GM18505 (cell line): ENCODE results near the gene PSAP.
"Not testable (repeated sequence)": the region's sequence is repeated elsewhere in the genome, so short reads cannot be mapped to it uniquely, and the experiment has no call there.

Source experiments
- ATAC-seq: cut with Tn5 transposase; IDR thresholded peaks from one replicate; pipeline ENCODE4 v1.9.1; 2021; ENCODE audit not compliant: unreplicated experiment
- POLR2A ChIP-seq: IDR thresholded peaks from 4 replicates; pipeline ENCODE4 v1.6.1; 2011; ENCODE audit warnings: borderline replicate concordance; ENCODE audit not compliant: insufficient read depth, insufficient read length; ENCODE audit errors: extremely low read depth

Gene PSAP

GRCh38 chr10:71857934-71858890 is 7.2 kb upstream of the PSAP start:
- ATAC-seq: no peak
- no peak for TF ChIP-seq POLR2A

- no peak for TF ChIP-seq POLR2A
- no peak for ATAC-seq
Observed at GRCh38 chr10:71856619-71857018, 5.6 kb upstream of the PSAP start.

DNA sequence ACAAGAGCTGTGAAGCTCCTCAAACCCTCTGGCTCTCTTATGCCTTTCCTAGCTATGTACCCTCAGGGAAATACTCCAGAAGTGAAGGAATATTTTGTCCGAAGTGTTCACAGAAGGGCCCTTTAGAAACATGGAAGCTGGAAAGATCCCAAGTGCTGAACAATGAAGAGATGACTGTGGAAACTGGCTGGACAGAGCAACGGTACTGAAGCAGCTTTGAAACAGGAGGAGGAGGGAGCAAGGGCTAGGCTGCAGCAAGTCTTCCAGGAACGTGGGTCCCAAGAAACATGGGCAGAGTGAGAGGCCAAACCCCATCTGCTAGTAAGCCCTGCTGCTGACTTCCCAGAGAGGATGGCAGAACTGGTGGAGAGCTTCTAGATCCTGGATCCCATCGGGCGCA is 3.0 kb upstream of the PSAP start:
- no peak for ATAC-seq
- no peak for TF ChIP-seq POLR2A

DNA sequence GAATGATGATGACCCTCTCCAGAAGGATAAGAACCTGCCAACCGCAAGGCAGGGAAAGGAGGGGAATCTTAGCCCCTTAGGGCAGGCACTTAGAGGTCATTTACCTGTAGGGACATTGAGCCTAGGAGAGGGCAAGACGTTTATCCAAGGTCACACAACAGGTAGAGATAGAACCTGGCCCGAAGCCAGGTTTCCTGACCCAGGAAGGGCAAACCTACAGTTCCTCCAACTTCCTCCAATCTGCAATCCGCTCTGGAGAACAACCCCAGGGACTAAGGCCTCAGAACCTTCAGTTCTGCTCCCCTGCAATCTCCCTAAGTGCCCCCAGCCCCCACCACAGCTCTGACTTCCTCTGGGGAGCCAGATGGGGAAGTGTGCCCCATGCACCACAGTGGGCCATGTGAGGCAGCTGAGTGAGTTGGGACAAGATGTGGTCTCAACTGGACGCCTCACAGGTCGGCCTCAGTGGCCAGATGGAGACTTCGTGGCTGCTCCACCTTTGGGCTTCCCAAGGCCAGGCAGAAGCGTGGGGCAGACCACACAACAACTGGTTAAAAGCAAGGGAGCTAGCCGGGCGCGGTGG is 1.4 kb upstream of the PSAP start:
- TF ChIP-seq POLR2A: no peak
- ATAC-seq: no peak

DNA sequence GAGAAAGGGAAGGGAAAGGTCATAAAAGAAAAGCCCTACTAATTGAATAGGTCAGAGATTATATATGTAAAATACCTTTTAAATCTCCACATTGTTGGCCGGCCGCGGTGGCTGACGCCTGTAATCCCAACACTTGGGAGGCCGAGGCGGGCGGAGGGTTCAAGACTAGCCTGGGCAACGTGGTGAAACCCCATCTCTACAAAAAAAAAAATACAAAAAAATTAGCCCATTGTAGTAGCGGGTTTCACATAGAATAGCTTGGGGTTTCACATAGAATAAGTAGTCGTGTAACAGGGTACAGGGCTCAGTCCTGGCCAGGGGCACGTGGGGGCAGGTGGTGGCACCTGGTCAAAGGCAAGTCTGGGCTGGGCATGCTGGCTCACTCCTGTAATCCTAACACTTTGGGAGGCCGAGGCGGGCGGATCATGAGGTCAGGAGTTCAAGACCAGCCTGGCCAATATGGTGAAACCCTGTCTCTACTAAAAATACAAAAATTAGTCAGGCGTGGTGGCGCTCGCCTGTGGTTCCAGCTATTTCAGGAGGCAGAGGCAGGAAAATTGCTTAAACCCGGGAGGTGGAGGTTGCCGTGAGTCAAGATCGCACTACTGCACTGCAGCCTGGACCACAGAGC is 529 bp upstream of the PSAP start:
- ATAC-seq: not testable (repeated sequence)

DNA sequence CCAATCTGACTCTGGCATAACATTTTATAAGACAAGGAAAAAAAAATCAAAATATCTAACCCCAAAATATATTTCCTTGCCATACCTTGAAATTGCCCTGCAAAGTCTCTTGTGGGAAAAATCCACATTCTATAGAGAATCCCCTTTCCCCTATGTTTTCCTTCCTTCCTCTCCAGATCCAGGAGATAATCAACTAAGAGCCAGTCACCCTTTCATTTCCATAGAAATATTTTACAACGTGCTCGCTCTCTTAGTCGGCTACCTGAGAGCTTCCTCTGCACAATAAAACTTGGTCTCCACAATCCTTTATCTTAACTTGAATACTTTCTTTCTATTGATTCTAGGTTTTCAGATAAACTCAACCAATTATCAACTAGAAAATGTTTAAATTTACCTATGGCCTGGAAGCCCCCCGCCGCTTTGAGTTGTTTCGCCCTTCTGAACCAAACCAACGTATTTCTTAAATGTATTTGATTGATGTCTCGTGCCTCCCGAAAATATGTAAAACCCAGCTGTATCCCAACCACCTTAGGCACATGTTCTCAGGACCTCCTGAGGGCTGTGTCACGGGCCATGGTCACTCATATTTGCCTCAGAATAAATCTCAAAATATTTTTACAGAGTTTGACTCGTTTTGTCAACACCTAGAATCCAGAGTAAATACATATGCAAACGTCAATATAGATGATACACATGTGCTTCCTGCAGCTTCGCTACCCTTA is 869 bp downstream of the PSAP start:
- TF ChIP-seq POLR2A: no peak
- ATAC-seq: no peak

GRCh38 chr10:71849461-71849908 is 1.6 kb downstream of the PSAP start:
- TF ChIP-seq POLR2A: no peak
- ATAC-seq: no peak

DNA sequence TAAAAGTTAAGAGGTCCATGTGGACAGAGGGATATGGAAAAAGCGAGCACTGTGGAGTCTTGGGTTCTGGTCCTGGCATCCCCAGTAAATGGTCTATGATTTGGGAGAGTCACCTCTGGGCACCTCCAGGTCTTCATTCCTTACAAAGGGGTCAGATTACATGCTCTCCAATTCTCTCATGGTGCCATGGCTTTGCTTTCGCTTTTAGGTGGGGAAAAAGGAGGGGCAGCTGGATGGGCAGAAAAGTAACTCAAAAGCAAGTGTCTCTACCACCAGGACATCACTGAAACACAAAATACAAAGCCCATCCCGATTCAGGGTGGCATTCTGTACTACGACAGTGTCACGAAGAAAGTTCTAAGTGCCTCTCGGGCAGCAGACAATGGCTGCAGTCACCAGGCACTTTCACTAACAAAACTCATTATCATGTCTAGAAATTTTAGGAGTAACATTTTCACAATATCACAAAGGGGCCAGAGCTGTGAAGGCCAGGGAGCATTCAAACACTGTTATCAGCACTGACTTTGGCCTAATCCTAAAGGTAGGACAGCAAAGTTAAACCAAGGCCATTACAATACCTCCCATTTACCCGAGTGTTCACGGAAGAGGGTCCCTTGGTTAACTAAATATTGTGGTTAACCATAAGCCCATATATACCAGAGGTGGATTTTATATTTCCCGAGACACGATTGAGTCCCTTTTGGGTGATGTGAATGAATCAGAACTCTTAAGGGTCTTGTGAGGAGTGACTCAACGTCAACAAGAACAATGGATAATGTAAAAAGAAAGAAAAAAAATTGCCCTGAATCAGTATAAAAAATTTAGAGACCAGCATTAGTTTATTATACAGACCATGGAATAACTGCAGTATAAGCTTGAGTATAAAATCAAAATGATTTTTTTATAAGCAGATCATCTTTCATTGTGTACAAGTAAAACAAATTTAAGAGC is 2.5 kb downstream of the PSAP start:
- TF ChIP-seq POLR2A: no peak
- ATAC-seq: no peak

GRCh38 chr10:71847418-71847817 is 3.6 kb downstream of the PSAP start:
- no peak for ATAC-seq

GRCh38 chr10:71846816-71847215 is 4.2 kb downstream of the PSAP start:
- no peak for TF ChIP-seq POLR2A
- ATAC-seq: no peak

More at GRCh38 chr10:71847418-71847817, 3.6 kb downstream of the PSAP start:
- TF ChIP-seq POLR2A: no peak

DNA sequence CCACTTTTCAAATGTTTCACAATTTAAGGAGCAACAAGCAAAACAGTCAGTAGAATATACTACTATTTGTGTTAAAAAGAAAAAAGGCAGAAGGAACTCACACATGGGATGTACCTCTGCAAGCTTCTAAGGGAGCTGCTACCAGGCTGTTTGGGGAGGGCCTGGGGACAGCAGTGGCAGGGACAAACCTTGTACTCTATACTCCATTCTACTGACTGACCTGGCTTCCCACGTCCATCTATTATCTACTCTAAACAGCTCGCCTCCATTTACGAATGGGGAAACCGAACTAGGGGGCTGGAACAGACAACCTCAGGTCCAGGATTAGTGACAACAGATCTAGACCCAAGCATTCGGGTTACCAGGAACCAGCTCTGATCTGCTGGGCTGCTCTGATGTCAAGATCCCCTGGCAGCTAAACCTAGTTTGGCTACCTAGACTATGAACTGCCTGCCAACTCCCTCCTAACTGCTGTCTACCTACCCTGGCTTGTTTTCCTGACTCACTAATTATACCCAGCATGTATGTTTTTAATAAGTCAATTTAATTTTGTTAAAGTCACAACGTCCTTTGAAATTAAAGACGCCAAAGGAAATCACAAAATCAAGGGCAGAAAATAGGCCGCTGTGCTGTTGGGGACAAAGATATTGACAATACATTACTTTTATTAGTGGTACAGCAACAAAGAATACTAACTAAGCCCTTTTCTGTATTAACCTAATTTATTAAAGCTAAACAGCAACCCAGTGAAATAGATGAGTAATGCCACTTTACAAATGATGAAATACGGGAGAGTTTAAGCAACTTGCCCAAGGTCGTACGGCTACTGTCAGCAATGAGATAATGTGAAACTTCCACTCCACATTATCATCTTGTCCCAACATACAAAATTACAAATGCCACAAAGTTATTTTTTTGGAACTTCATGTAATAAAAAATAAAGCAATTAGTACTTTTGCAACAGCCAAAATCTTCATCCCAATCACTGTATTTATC is 5.3 kb downstream of the PSAP start:
- TF ChIP-seq POLR2A: no peak
- no peak for ATAC-seq
